Gastroesophageal sphincter (tissue), 4 donors: ENCODE results near the gene SYNJ2. TPM values are rescaled to one million over a fixed set of nuclear protein-coding genes. Genes with fewer than 3 reads are reported as not detected.
A peak's percentile ranks its signal among the peaks of the same experiment; 100 is the strongest.

ENCODE experiments used
- ATAC-seq: fragments of 150-250 bp; one replicate; pipeline ENCODE4 v1.9.1; 2016; ENCODE audit warnings: mild to moderate bottlenecking, moderate library complexity
- H3K27ac ChIP-seq, 4 donors: fragments of 200-600 bp; sonication (generic) in 3 of 4; 1 replicate in 3 of 4; 2 replicates in 1 of 4; pipeline ENCODE4 v1.5.1; 2016 to 2019
- H3K27me3 ChIP-seq: fragments of 200-600 bp; sonication (generic); one replicate; pipeline ENCODE4 v1.5.1; 2019
- H3K36me3 ChIP-seq, 2 donors: fragments of 200-600 bp; sonication (generic); one replicate each; pipeline ENCODE4 v1.5.1; 2019; ENCODE audit warnings: control low read depth in 1 of 2
- H3K4me1 ChIP-seq, 3 donors: fragments of 200-600 bp; sonication (generic); 1 replicate in 2 of 3; 2 replicates in 1 of 3; pipeline ENCODE4 v1.5.1; 2016 to 2019; ENCODE audit warnings: control low read depth in 2 of 3
- H3K4me3 ChIP-seq, 2 donors: fragments of 200-600 bp; sonication (generic); one replicate each; pipeline ENCODE4 v1.5.1; 2019; ENCODE audit warnings: mild to moderate bottlenecking in 1 of 2, moderate library complexity in 1 of 2
- H3K9me3 ChIP-seq, 3 donors: fragments of 200-600 bp; sonication (generic); one replicate each; pipeline ENCODE4 v1.5.1; 2017 to 2019; ENCODE audit warnings: control low read depth in 2 of 3
- EP300 ChIP-seq: sonication (generic); formaldehyde crosslinking; IDR thresholded peaks from one replicate; pipeline ENCODE4 v1.6.1; 2017; ENCODE audit warnings: antibody characterized with exemption, mild to moderate bottlenecking
- POLR2A ChIP-seq, 2 donors: fragments of 450-650 bp; IDR thresholded peaks; one replicate each; pipeline ENCODE4 v1.6.1; 2017; ENCODE audit warnings: antibody characterized with exemption in 2 of 2, mild to moderate bottlenecking in 2 of 2, moderate library complexity in 1 of 2
- POLR2AphosphoS5 ChIP-seq: sonication (generic); formaldehyde crosslinking; IDR thresholded peaks from one replicate; pipeline ENCODE4 v1.6.1; 2017; ENCODE audit warnings: antibody characterized with exemption
- WGBS, 2 donors: methylation state at CpG; one replicate each; pipeline ENCODE4 v1.1.5; 2018; ENCODE audit warnings: low coverage in 1 of 2; 5-methylcytosine and 5-hydroxymethylcytosine counted together
- total RNA-seq, 4 donors: library from RNA; depleted of rRNA; stranded (reverse); fragments of >200 nt; gene quantifications; one replicate each; pipeline ENCODE4 v1.1.0, GENCODE V29; 2016
- TF ChIP-seq, protein P1 (sequence below), 4 experiments: fragments of 200-600 bp in 2 of 4; fragments of 450-650 bp in 2 of 4; sonication (generic) in 1 of 4; IDR thresholded peaks; one replicate each; pipeline ENCODE4 v1.5.1; 2017 to 2019; ENCODE audit warnings: antibody characterized with exemption in 4 of 4, mild to moderate bottlenecking in 2 of 4, moderate library complexity in 2 of 4

The SYNJ2 gene
- total RNA-seq, 4 donors from 2014 or later, result 19.9 to 27.9 (median 21.6) TPM

- Histone ChIP-seq H3K9me3 (no peaks in the 10 kb centered on the region), H3K4me3 (no peak overlapping the region), H3K4me1 (peaks cover 0 to 18% (median 3%) of the 10 kb centered on the region in 3 donors), H3K27ac (no peak overlapping the region), H3K27me3 (no peaks in the 10 kb centered on the region), H3K36me3 (peaks cover 0 to 85% of the 10 kb centered on the region in 2 donors)
- 84% methylated on average over 4 to 13 of the region's 23 CpGs for WGBS, 2 donors
- TF ChIP-seq, protein P1, sequence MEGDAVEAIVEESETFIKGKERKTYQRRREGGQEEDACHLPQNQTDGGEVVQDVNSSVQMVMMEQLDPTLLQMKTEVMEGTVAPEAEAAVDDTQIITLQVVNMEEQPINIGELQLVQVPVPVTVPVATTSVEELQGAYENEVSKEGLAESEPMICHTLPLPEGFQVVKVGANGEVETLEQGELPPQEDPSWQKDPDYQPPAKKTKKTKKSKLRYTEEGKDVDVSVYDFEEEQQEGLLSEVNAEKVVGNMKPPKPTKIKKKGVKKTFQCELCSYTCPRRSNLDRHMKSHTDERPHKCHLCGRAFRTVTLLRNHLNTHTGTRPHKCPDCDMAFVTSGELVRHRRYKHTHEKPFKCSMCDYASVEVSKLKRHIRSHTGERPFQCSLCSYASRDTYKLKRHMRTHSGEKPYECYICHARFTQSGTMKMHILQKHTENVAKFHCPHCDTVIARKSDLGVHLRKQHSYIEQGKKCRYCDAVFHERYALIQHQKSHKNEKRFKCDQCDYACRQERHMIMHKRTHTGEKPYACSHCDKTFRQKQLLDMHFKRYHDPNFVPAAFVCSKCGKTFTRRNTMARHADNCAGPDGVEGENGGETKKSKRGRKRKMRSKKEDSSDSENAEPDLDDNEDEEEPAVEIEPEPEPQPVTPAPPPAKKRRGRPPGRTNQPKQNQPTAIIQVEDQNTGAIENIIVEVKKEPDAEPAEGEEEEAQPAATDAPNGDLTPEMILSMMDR (IDR thresholded peaks at IDR 0.05), result no peak
- no peak for TF ChIP-seq POLR2A (IDR thresholded peaks at IDR 0.05)
- TF ChIP-seq POLR2AphosphoS5, result no peak
- TF ChIP-seq EP300, result no peak
- ATAC-seq, result no peak
These were observed 102.0 kb downstream of the SYNJ2 start for GRCh38 chr6:158083455-158084325.

DNA sequence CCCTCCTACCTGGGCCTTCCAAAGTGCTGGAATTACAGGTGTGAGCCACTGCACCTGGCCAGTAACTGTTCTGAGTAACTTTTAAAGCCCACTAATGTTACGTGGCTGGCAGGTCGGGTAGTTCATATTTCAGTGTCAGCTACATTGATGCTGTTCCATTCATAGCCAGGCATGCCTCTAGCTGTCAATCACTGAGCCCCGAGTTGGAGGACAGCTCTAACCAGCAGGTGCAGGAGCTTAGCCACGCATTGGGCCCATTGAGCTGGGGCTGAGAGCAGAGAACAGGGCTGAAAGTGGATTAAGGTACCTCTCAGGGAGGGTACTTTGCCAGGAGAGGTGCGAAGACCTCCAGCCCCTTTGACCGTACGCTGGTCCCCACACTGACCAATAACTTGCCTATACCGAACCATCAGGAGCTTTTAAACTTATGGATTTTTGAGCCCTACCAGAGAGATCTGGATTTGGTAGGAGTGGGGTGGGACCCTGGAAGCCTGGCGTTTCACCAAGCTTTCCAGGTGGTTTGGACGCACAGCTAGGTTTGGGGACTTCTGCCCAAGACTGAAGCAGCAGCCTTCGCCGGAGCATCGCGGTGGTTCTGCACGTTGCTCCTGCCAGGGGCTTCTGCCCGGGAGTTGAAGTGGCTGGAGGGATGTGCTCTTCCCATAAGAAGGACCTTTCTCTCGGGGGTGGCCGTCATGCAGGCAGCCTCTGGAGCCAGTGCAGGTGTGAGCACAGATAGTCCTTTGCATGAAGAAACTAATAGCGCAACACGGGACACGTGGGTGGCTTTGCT, 103.8 kb downstream of the SYNJ2 start:
- Histone ChIP-seq H3K27me3 (no peaks in the 10 kb centered on the region), H3K36me3 (peaks cover 0 to 84% of the 10 kb centered on the region in 2 donors), H3K4me3 (no peak overlapping the region), H3K27ac (no peak overlapping the region), H3K4me1 (peaks cover 0 to 18% (median 3%) of the 10 kb centered on the region in 3 donors), H3K9me3 (no peaks in the 10 kb centered on the region)
- TF ChIP-seq POLR2AphosphoS5, result no peak
- no peak for TF ChIP-seq EP300
- TF ChIP-seq, protein P1 (IDR thresholded peaks at IDR 0.05), result no peak
- TF ChIP-seq POLR2A (IDR thresholded peaks at IDR 0.05), result no peak
- no peak for ATAC-seq
- WGBS, 2 donors, result 83% methylated on average over 13 of the region's 21 CpGs; no CpG with 5 or more reads in 1 of the 2 donors

DNA sequence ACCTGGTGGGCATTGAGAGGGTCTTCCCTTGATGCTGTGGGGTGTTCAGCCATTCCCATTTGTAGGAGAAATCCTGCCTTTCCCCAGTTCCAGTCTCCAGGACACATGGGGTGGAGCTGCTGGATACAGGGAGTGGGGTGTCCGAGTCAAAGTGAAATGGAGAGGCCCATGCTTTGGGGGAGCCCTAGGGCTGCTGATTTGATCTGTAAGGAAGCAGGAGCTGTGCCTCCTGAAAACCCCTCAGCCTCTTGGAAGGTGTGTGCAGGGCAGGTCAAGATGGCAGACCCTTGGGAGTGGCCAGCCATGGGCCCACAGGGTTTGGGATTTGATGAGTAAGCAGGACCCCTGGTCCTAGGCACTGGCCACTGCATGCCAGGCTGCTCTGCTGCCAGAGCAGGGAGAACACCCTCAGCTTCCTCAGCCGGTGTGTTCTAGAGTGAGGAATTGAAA, 104.4 kb downstream of the SYNJ2 start:
- peak; percentile 15 for ATAC-seq

GRCh38 chr6:158086504-158087223, 105.0 kb downstream of the SYNJ2 start:
- Histone ChIP-seq H3K27me3 (no peaks in the 10 kb centered on the region), H3K4me3 (peak overlapping the region in 1 of 2 donors; percentile 12), H3K27ac (peak overlapping the region in 1 of 4 donors; percentile 46), H3K36me3 (peaks cover 0 to 79% of the 10 kb centered on the region in 2 donors), H3K4me1 (peaks cover 0 to 18% (median 3%) of the 10 kb centered on the region in 3 donors), H3K9me3 (no peaks in the 10 kb centered on the region)
- 60 to 80% methylated on average over 1 to 4 of the region's 32 CpGs for WGBS, 2 donors
- TF ChIP-seq POLR2AphosphoS5 (no peak), EP300 (no peak), POLR2A (IDR thresholded peaks at IDR 0.05) (no peak)
- TF ChIP-seq, protein P1 (IDR thresholded peaks at IDR 0.05), result no peak
- ATAC-seq, result peak; percentile 26

More for the DNA sequence above, 104.4 kb downstream of the SYNJ2 start:
- TF ChIP-seq POLR2A (IDR thresholded peaks at IDR 0.05) (no peak), POLR2AphosphoS5 (no peak), EP300 (no peak)
- TF ChIP-seq, protein P1 (IDR thresholded peaks at IDR 0.05), result no peak
- Histone ChIP-seq H3K36me3 (peaks cover 0 to 79% of the 10 kb centered on the region in 2 donors), H3K4me3 (no peak overlapping the region), H3K27ac (no peak overlapping the region), H3K27me3 (no peaks in the 10 kb centered on the region), H3K4me1 (peaks cover 0 to 18% (median 3%) of the 10 kb centered on the region in 3 donors), H3K9me3 (no peaks in the 10 kb centered on the region)
- WGBS, 2 donors, result 100% methylated on average over 1 of the region's 2 CpGs; no CpG with 5 or more reads in 1 of the 2 donors
